A549 (cell line): Measurements from ENCODE around the gene FCHO2. TPM values are rescaled to one million over a fixed set of nuclear protein-coding genes. Genes with fewer than 3 reads are reported as not detected.

Source experiments
- ATAC-seq, 2 experiments: fragments of 200-7000 bp in 1 of 2; fragments of >200 bp in 1 of 2; cut with Nextera tagmentation in 1 of 2; cut with Tn5 transposase in 1 of 2; 3 replicates each; pipeline versions ENCODE4 v1.8.0 to v1.9.1; 2018 to 2020; ENCODE audit warnings: mild to moderate bottlenecking in 1 of 2, moderate library complexity in 1 of 2
- CTCF ChIA-PET: fragments of 300-600 bp; sonication (Branson Sonifier 250); formaldehyde crosslinking; extraction: SDS; loops from one replicate; lab custom pipeline; 2021; ENCODE audit warnings: antibody characterized with exemption, inconsistent platforms; lab: Yijun Ruan, JAX
- POLR2A ChIA-PET: fragments of 350-600 bp; formaldehyde crosslinking; extraction: SDS; loops from one replicate; lab custom pipeline; 2021; ENCODE audit warnings: antibody characterized with exemption, inconsistent platforms; lab: Yijun Ruan, JAX
- DNase-seq, 2 experiments: peaks; one replicate each; pipeline versions ENCODE4 v3.0.0 to v3.0.0-alpha.2; 2011 to 2016; ENCODE audit warnings: low read depth in 1 of 2, low spot score in 1 of 2
- FAIRE-seq: peaks from 2 replicates; lab custom pipeline; 2011; peaks lifted over from hg19 to GRCh38; lab: Jason Lieb, UNC
- H3K27ac ChIP-seq, 2 experiments: fragments of >200 bp; sonication (Bioruptor Twin); formaldehyde crosslinking; 3 replicates each; pipeline ENCODE4 v1.5.1; 2016 to 2017
- H3K4me1 ChIP-seq: fragments of >200 bp; sonication (Bioruptor Twin); formaldehyde crosslinking; 3 replicates; pipeline ENCODE4 v1.6.1; 2016
- H3K4me2 ChIP-seq: fragments of >200 bp; sonication (Bioruptor Twin); formaldehyde crosslinking; 3 replicates; pipeline ENCODE4 v1.6.1; 2016
- H3K4me3 ChIP-seq: fragments of >200 bp; sonication (Bioruptor Twin); formaldehyde crosslinking; 3 replicates; pipeline ENCODE4 v1.5.1; 2016
- H3K9me3 ChIP-seq: fragments of >200 bp; sonication (Bioruptor Twin); formaldehyde crosslinking; 3 replicates; pipeline ENCODE4 v1.6.1; 2016
- CBX2 ChIP-seq: fragments of 200-600 bp; sonication (generic); IDR thresholded peaks from 2 replicates; pipeline ENCODE4 v1.6.1; 2016; ENCODE audit warnings: low read depth, mild to moderate bottlenecking, borderline replicate concordance
- CEBPB ChIP-seq, 2 experiments: fragments of >200 bp in 1 of 2; sonication (Bioruptor Twin) in 1 of 2; formaldehyde crosslinking in 1 of 2; IDR thresholded peaks; 2 replicates each; pipeline ENCODE4 v1.6.1; 2012 to 2016
- CHD2 ChIP-seq: fragments of 150-350 bp; IDR thresholded peaks from 2 replicates; pipeline ENCODE4 v1.6.1; 2014; ENCODE audit warnings: low read length; ENCODE audit not compliant: partially characterized antibody
- FOSB ChIP-seq: fragments of 250-450 bp; sonication (Bioruptor Pico); IDR thresholded peaks from 2 replicates; pipeline ENCODE4 v1.5.0; 2020; ENCODE audit warnings: mild to moderate bottlenecking, moderate library complexity
- FOSL2 ChIP-seq, 2 experiments: fragments of 450-650 bp in 1 of 2; fragments of >200 bp in 1 of 2; sonication (Bioruptor Twin) in 1 of 2; formaldehyde crosslinking; IDR thresholded peaks; 2 replicates each; pipeline versions ENCODE4 v1.5.0 to v1.6.1; 2016 to 2020; ENCODE audit warnings: mild to moderate bottlenecking in 1 of 2, moderate library complexity in 1 of 2
- FOXS1 ChIP-seq: fragments of 250-450 bp; sonication (Bioruptor Pico); IDR thresholded peaks from 2 replicates; pipeline ENCODE4 v1.5.0; 2020; ENCODE audit warnings: mild to moderate bottlenecking, moderate library complexity
- HEYL ChIP-seq: fragments of 250-450 bp; sonication (Bioruptor Pico); IDR thresholded peaks from 2 replicates; pipeline ENCODE4 v1.8.0; 2021; ENCODE audit warnings: mild to moderate bottlenecking, moderate library complexity
- JUN ChIP-seq, 2 experiments: fragments of >200 bp; sonication (Bioruptor Twin); formaldehyde crosslinking; IDR thresholded peaks; 2 replicates in 1 of 2; 3 replicates in 1 of 2; pipeline ENCODE4 v1.6.1; 2016 to 2017
- JUNB ChIP-seq: fragments of >200 bp; sonication (Bioruptor Twin); formaldehyde crosslinking; IDR thresholded peaks from 2 replicates; pipeline ENCODE4 v1.6.1; 2016
- KDM1A ChIP-seq: fragments of 200-600 bp; sonication (generic); IDR thresholded peaks from 2 replicates; pipeline ENCODE4 v1.6.1; 2016; ENCODE audit warnings: low read depth, mild to moderate bottlenecking
- KDM5A ChIP-seq: fragments of 200-600 bp; sonication (generic); IDR thresholded peaks from 2 replicates; pipeline ENCODE4 v1.6.1; 2016; ENCODE audit warnings: antibody characterized with exemption, mild to moderate bottlenecking
- MYC ChIP-seq: IDR thresholded peaks from 2 replicates; pipeline ENCODE4 v1.6.1; 2012; ENCODE audit warnings: mild to moderate bottlenecking, inconsistent platforms, low read length, improper control_type of control experiment, borderline replicate concordance
- NFE2L2 ChIP-seq: fragments of 150-350 bp; conservative IDR thresholded peaks from 2 replicates; pipeline ENCODE4 v1.6.1; 2014; ENCODE audit warnings: low read length
- ZFP36 ChIP-seq: fragments of 450-650 bp; IDR thresholded peaks from 2 replicates; pipeline ENCODE4 v1.6.1; 2014; ENCODE audit warnings: borderline replicate concordance; ENCODE audit not compliant: partially characterized antibody
- whole genome bisulfite sequencing: methylation state at CpG from one replicate; pipeline ENCODE4 v1.1.6; 2017; ENCODE audit errors: missing lambda C conversion rate; 5-methylcytosine and 5-hydroxymethylcytosine counted together
- polyA plus RNA-seq, 4 experiments: library from polyadenylated mRNA; depleted of rRNA in 3 of 4; stranded (reverse); fragments of >200 nt; fragmentation: RNase III in 1 of 4; extraction: RNeasy Plus Mini Kit Qiagen cat#74134 plus additional on column Dnase treatment in 1 of 4; gene quantifications; 2 replicates in 3 of 4; 3 replicates in 1 of 4; pipeline ENCODE4 v1.2.3, GENCODE V29; 2011 to 2017
- TF ChIP-seq, protein P1 (sequence below): fragments of >200 bp; sonication (Bioruptor Twin); formaldehyde crosslinking; IDR thresholded peaks from 3 replicates; pipeline ENCODE4 v1.6.1; 2016

Gene FCHO2
- polyA plus RNA-seq, 2 of the 4 experiments (the other 2 are of a cell fraction), result 9.1 to 14.9 TPM

DNA sequence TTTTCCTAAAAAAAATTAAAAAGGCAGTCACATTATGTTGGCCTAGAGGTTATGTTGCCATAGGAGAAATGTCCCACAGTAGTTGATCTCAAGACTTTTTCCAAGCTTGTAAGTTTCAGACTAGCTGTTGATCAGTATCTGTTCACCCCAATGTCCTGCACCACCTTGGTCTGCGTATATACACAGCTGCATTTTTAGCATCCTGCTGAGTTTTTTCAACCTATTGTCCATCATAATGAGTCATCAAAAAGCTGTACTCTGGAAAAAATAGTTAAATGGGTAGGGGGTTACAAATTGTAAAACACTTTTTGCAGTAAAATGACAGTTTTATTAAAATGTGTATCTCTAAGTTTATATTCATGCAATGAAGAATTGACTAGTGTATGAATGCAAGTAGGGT, 111.4 kb downstream of the FCHO2 start:
- Histone ChIP-seq H3K4me2 (no peak overlapping the region), H3K9me3 (no peaks in the 10 kb centered on the region), H3K4me3 (no peak overlapping the region), H3K4me1 (0 out of 3 replicates have a peak, but pooled peaks cover 3% of the 10 kb centered on the region), H3K27ac (no peak overlapping the region)
- FAIRE-seq (no peak), ATAC-seq (no peak), DNase-seq (no peak)
- POLR2A ChIA-PET, result interaction anchor here (0.8 kb wide), 1 partner anchor 111 kb away, joined by 3 read pairs; the partner anchor contains the start of gene FCHO2
- CTCF ChIA-PET, result interaction anchor here (0.6 kb wide), 1 partner anchor 111 kb away, joined by 3 read pairs; no protein-coding TSS in a partner anchor
- no peak for TF ChIP-seq CBX2
- no peak for TF ChIP-seq FOSB (CRISPR knock-in tag)
- no peak for TF ChIP-seq FOSL2 (IDR thresholded peaks at IDR 0.05)
- 0 out of 2 replicates have a peak, but pooled peaks have one; percentile 14 for TF ChIP-seq FOSL2 (CRISPR knock-in tag; IDR thresholded peaks at IDR 0.05)
- 86% methylated on average over 1 of the region's 1 CpG for WGBS

DNA sequence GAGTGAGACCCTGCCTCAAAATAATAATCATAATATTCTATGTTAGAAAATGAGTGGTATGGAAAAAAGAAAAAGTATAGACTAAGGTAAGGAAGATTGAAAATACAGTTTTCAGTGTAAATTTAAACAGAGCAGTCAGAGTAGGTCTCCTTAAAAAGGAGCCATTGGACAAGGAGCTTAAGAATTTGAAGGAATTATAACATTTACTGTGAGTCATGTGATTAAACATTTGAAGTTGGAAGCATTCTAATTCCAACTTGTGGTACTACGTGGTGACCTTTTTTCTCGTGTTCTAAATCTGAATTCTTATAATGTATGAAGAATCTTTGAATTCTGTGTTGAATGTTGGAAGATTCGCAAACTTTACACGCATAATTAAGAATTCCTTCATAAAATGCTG, 125.3 kb downstream of the FCHO2 start:
- FAIRE-seq, result no peak
- CTCF ChIA-PET, result interaction anchor here (0.7 to 1.6 kb wide), 3 partner anchors 9 to 135 kb away, joined by 3 to 5 read pairs (median 3); no protein-coding TSS in a partner anchor
- no peak for ATAC-seq
- no peak overlapping the region for H3K4me2 ChIP-seq
- 89% methylated on average over 4 of the region's 4 CpGs for WGBS
- no peaks in the 10 kb centered on the region for H3K9me3 ChIP-seq
- no peak for TF ChIP-seq CEBPB (IDR thresholded peaks at IDR 0.05)
- TF ChIP-seq, protein P1, sequence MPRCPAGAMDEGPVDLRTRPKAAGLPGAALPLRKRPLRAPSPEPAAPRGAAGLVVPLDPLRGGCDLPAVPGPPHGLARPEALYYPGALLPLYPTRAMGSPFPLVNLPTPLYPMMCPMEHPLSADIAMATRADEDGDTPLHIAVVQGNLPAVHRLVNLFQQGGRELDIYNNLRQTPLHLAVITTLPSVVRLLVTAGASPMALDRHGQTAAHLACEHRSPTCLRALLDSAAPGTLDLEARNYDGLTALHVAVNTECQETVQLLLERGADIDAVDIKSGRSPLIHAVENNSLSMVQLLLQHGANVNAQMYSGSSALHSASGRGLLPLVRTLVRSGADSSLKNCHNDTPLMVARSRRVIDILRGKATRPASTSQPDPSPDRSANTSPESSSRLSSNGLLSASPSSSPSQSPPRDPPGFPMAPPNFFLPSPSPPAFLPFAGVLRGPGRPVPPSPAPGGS, result no peak
- TF ChIP-seq HEYL (CRISPR knock-in tag), result no peak
- no peak for TF ChIP-seq MYC
- no peak for TF ChIP-seq JUNB
- no peak for TF ChIP-seq FOXS1 (CRISPR knock-in tag)
- no peak for TF ChIP-seq KDM5A
- TF ChIP-seq KDM1A, result no peak
- no peak for TF ChIP-seq JUN (IDR thresholded peaks at IDR 0.05)
- no peak for DNase-seq
- H3K27ac ChIP-seq, result no peak overlapping the region
- H3K4me3 ChIP-seq, result no peak overlapping the region
- POLR2A ChIA-PET, result interaction anchor here (0.6 kb wide), 1 partner anchor 22 kb away, joined by 4 read pairs; no protein-coding TSS in a partner anchor
- no peaks in the 10 kb centered on the region for H3K4me1 ChIP-seq

DNA sequence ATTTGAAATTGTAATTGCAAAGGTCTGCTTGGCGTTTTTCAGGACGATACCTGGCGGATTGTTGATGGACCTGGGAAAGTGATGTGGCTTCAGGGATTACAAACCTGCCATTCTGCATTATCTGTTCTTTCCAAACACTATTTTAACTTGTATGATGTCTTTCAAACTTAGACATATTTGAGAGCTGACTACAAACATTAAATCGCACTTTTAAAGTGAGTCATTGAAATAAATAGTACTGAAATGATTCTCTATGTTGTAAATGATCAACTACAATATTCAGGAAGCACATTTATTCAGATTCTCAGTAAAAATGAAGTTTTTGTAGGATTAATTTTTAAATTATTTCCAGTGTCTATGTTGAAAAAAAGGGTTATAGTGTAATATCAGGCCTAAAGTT, 132.2 kb downstream of the FCHO2 start:
- WGBS, result 49% methylated on average over 4 of the region's 4 CpGs

DNA sequence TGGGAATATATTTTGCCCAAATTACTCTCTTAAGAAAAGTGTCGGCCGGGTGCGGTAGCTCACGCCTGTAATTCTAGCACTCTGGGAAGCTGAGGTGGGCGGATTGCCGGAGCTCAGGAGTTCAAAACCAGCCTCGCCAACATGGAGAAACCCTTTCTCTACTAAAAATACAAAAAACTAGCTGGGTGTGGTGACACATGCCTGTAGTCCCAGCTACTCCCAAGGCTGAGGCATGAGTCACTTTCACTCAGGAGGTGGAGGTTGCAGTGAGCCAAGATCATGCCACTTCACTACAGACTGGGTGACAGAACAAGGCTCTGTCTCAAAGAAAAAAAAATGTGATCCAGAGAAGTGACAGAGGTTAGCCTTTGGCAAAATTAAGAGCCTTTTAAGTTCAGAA, 138.1 kb downstream of the FCHO2 start:
- 48% methylated on average over 7 of the region's 7 CpGs for WGBS
- H3K9me3 ChIP-seq, result peaks cover 14% of the 10 kb centered on the region
- peak overlapping the region; percentile 17 for H3K4me2 ChIP-seq
- ChIA-PET POLR2A (no interaction called here), CTCF (interaction anchor here (0.8 to 4.6 kb wide), 3 partner anchors 10 to 441 kb away, joined by 3 to 28 read pairs (median 11); no protein-coding TSS in a partner anchor)
- H3K27ac ChIP-seq, result peak overlapping the region in 1 of 2 experiments; percentile 44; a peak in 1 of 6 replicates
- no peak for FAIRE-seq
- peaks cover 17% of the 10 kb centered on the region for H3K4me1 ChIP-seq
- peak; percentile 82 to 92 for ATAC-seq
- H3K4me3 ChIP-seq, result no peak overlapping the region
- TF ChIP-seq ZFP36, result no peak
- no peak for TF ChIP-seq CHD2
- 0 out of 2 replicates have a peak, but pooled peaks have one; percentile 25 for TF ChIP-seq FOSL2 (IDR thresholded peaks at IDR 0.05)
- peak; percentile 77 for TF ChIP-seq FOSL2 (CRISPR knock-in tag; IDR thresholded peaks at IDR 0.05)
- peak in 1 of 2 experiments; percentile 49 for DNase-seq

More for the DNA sequence above, 132.2 kb downstream of the FCHO2 start:
- POLR2A ChIA-PET, result interaction anchor here (0.6 kb wide), 1 partner anchor 361 kb away, joined by 3 read pairs; the partner anchor contains the start of gene FOXD1
- FAIRE-seq, result peak; percentile 46
- no peak for TF ChIP-seq FOSL2 (IDR thresholded peaks at IDR 0.05)
- TF ChIP-seq FOSL2 (CRISPR knock-in tag; IDR thresholded peaks at IDR 0.05), result peak; percentile 24; the same call in 1 of the 2 replicates
- no peak for TF ChIP-seq NFE2L2
- TF ChIP-seq, all 56 proteins: peak for 1
- CTCF ChIA-PET, result interaction anchor here (0.8 to 2.3 kb wide), 4 partner anchors 114 to 363 kb away, joined by 3 to 11 read pairs (median 5); no protein-coding TSS in a partner anchor
- no peaks in the 10 kb centered on the region for H3K9me3 ChIP-seq
- peaks cover 22% of the 10 kb centered on the region for H3K4me1 ChIP-seq
- no peak overlapping the region for H3K4me3 ChIP-seq
- DNase-seq (no peak), ATAC-seq (peak in 1 of 2 experiments; percentile 39; a peak in 1 of 6 replicates)
- H3K27ac ChIP-seq, result peak overlapping the region in 1 of 2 experiments; percentile 13; a peak in 2 of 6 replicates
- H3K4me2 ChIP-seq, result peak overlapping the region; percentile 44
